IMR-90 (cell line): ENCODE measurements around the gene AGBL1. TPM values are rescaled to one million over a fixed set of nuclear protein-coding genes. Genes with fewer than 3 reads are reported as not detected.

Source experiments
- ATAC-seq: fragments of 200-7000 bp; cut with Tn5 transposase; 2 replicates; pipeline ENCODE4 v1.9.1; 2020; ENCODE audit warnings: low read depth, mild to moderate bottlenecking, moderate library complexity
- BruUV-seq: library from RNA; stranded (reverse); fragments of 400-500 nt; replicated peaks from 2 replicates; lab custom pipeline; 2021; lab: Mats Ljungman, UMichigan
- CTCF ChIA-PET: fragments of 300-600 bp; formaldehyde crosslinking; extraction: SDS; loops from one replicate; lab custom pipeline; 2021; ENCODE audit warnings: antibody characterized with exemption; lab: Yijun Ruan, JAX
- POLR2A ChIA-PET: fragments of 300-600 bp; sonication (Branson Sonifier 250); formaldehyde crosslinking; loops from one replicate; lab custom pipeline; 2022; ENCODE audit warnings: antibody characterized with exemption; ENCODE audit not compliant: unreplicated experiment; lab: Charles Lee
- DNase-seq: peaks from one replicate; pipeline ENCODE4 v3.0.0; 2013
- H2AFZ ChIP-seq: replicated peaks from 2 replicates; pipeline ENCODE3; 2013; ENCODE audit warnings: low read length, mild to moderate bottlenecking; ENCODE audit not compliant: poor library complexity
- H2AK5ac ChIP-seq: 2 replicates; pipeline ENCODE4 v1.6.1; 2013; ENCODE audit warnings: low read depth, low read length, inconsistent platforms
- H2AK9ac ChIP-seq: replicated peaks from 2 replicates; pipeline ENCODE3; 2013; ENCODE audit warnings: mild to moderate bottlenecking, low read depth, low read length, moderate library complexity; ENCODE audit not compliant: poor library complexity
- H2BK120ac ChIP-seq: 2 replicates; pipeline ENCODE4 v1.6.1; 2013; ENCODE audit warnings: low read depth, low read length, inconsistent platforms
- H2BK15ac ChIP-seq: 3 replicates; pipeline ENCODE4 v1.6.1; 2013; ENCODE audit warnings: low read depth, low read length, inconsistent platforms
- H2BK20ac ChIP-seq: 2 replicates; pipeline ENCODE4 v1.6.1; 2013; ENCODE audit warnings: low read depth, mild to moderate bottlenecking, inconsistent platforms, low read length, moderate library complexity
- H2BK5ac ChIP-seq: 2 replicates; pipeline ENCODE4 v1.6.1; 2013; ENCODE audit warnings: mild to moderate bottlenecking, low read depth, low read length, inconsistent platforms; ENCODE audit not compliant: poor library complexity, severe bottlenecking
- H3K14ac ChIP-seq: replicated peaks from 2 replicates; pipeline ENCODE4 v1.6.1; 2013; ENCODE audit warnings: low read depth, low read length, inconsistent platforms
- H3K18ac ChIP-seq: 2 replicates; pipeline ENCODE4 v1.6.1; 2013; ENCODE audit warnings: low read depth, low read length, control low read depth
- H3K23ac ChIP-seq: 2 replicates; pipeline ENCODE4 v1.6.1; 2013; ENCODE audit warnings: low read depth, low read length, inconsistent platforms
- H3K27ac ChIP-seq: 2 replicates; pipeline ENCODE4 v1.5.1; 2013; ENCODE audit warnings: mild to moderate bottlenecking, control low read depth, low read length; ENCODE audit not compliant: insufficient read depth
- H3K27me3 ChIP-seq: 2 replicates; pipeline ENCODE4 v1.6.1; 2013; ENCODE audit warnings: low read length; ENCODE audit not compliant: control insufficient read depth, insufficient read depth
- H3K36me3 ChIP-seq: 2 replicates; pipeline ENCODE4 v1.6.1; 2013; ENCODE audit warnings: low read length, mixed read lengths; ENCODE audit not compliant: control insufficient read depth, insufficient read depth
- H3K4ac ChIP-seq: 2 replicates; pipeline ENCODE4 v1.6.1; 2013; ENCODE audit warnings: low read depth, low read length, inconsistent platforms
- H3K4me1 ChIP-seq: 2 replicates; pipeline ENCODE4 v1.6.1; 2013; ENCODE audit warnings: low read length, mixed read lengths; ENCODE audit not compliant: control insufficient read depth, insufficient read depth
- H3K4me2 ChIP-seq: 2 replicates; pipeline ENCODE4 v1.6.1; 2013; ENCODE audit warnings: low read depth, mild to moderate bottlenecking, control low read depth, low read length, moderate library complexity
- H3K4me3 ChIP-seq: 2 replicates; pipeline ENCODE4 v1.5.1; 2013; ENCODE audit warnings: low read depth, mild to moderate bottlenecking, control low read depth, low read length, moderate library complexity; ENCODE audit not compliant: insufficient read depth
- H3K56ac ChIP-seq: 2 replicates; pipeline ENCODE4 v1.6.1; 2013; ENCODE audit warnings: low read length, inconsistent platforms; ENCODE audit not compliant: insufficient read depth; ENCODE audit errors: extremely low read depth
- H3K79me1 ChIP-seq, 2 experiments: 2 replicates each; pipeline ENCODE4 v1.6.1; 2013; ENCODE audit warnings: low read length in 2 of 2, inconsistent platforms in 1 of 2, low read depth in 1 of 2
- H3K9ac ChIP-seq: 2 replicates; pipeline ENCODE4 v1.6.1; 2013; ENCODE audit warnings: low read depth, low read length, control low read depth
- H3K9me1 ChIP-seq: 2 replicates; pipeline ENCODE4 v1.6.1; 2013; ENCODE audit warnings: low read length, inconsistent platforms; ENCODE audit not compliant: insufficient read depth
- H3K9me3 ChIP-seq: 2 replicates; pipeline ENCODE4 v1.6.1; 2013; ENCODE audit warnings: low read length; ENCODE audit not compliant: control insufficient read depth, insufficient read depth
- H4K20me1 ChIP-seq: 2 replicates; pipeline ENCODE4 v1.6.1; 2013; ENCODE audit warnings: low read length, inconsistent platforms; ENCODE audit not compliant: insufficient read depth
- H4K5ac ChIP-seq: 2 replicates; pipeline ENCODE4 v1.6.1; 2013; ENCODE audit warnings: mild to moderate bottlenecking, low read depth, low read length, control low read depth
- H4K8ac ChIP-seq, 2 experiments: 2 replicates each; pipeline ENCODE4 v1.6.1; 2013; ENCODE audit warnings: low read depth in 2 of 2, low read length in 2 of 2, control low read depth in 1 of 2, inconsistent platforms in 1 of 2
- H4K91ac ChIP-seq: 2 replicates; pipeline ENCODE4 v1.6.1; 2013; ENCODE audit warnings: low read depth, low read length, inconsistent platforms; ENCODE audit not compliant: insufficient read depth
- CEBPB ChIP-seq: IDR thresholded peaks from 2 replicates; pipeline ENCODE4 v1.6.1; 2012; ENCODE audit warnings: low read depth, low read length, improper control_type of control experiment
- CHD1 ChIP-seq: IDR thresholded peaks from 2 replicates; pipeline ENCODE4 v1.6.1; 2012; ENCODE audit warnings: low read depth, low read length, improper control_type of control experiment
- WGBS, 2 experiments: methylation state at CpG; one replicate each; pipeline versions ENCODE4 v1.1.5 to v1.1.7; 2013; ENCODE audit warnings: missing lambda C conversion rate in 2 of 2; ENCODE audit not compliant: insufficient read length in 1 of 2; ENCODE audit errors: extremely low coverage in 2 of 2; 5-methylcytosine and 5-hydroxymethylcytosine counted together
- dilution Hi-C: fragments of 300-500 bp; cut with HindIII; formaldehyde crosslinking; loops from one replicate; pipeline ENCODE4 v1.14.3; 2018; ENCODE audit warnings: low sequenced_read_pairs; ENCODE audit not compliant: unreplicated experiment
- in situ Hi-C: fragments of 300-500 bp; cut with MboI; formaldehyde crosslinking; loops from 3 replicates; pipeline ENCODE4 v1.14.3; 2019; ENCODE audit warnings: low sequenced_read_pairs, inconsistent platforms, mixed read lengths
- intact Hi-C: fragments of 100-400 bp; cut with micrococcal nuclease; formaldehyde crosslinking; loops from 2 replicates; pipeline ENCODE4 v1.10.0; 2022
- polyA plus RNA-seq, 3 experiments: library from polyadenylated mRNA; depleted of rRNA; stranded (reverse); fragments of >200 nt; gene quantifications; 2 replicates each; pipeline ENCODE4 v1.2.3, GENCODE V29; 2012; ENCODE audit warnings: low replicate concordance in 1 of 3
- total RNA-seq: library from RNA; depleted of rRNA; stranded (reverse); fragments of >200 nt; gene quantifications from 2 replicates; pipeline ENCODE4 v1.2.3, GENCODE V29; 2012

The AGBL1 gene
- total and polyA plus RNA-seq, 2 of the 4 experiments (the other 2 are of a cell fraction) = not detected

DNA sequence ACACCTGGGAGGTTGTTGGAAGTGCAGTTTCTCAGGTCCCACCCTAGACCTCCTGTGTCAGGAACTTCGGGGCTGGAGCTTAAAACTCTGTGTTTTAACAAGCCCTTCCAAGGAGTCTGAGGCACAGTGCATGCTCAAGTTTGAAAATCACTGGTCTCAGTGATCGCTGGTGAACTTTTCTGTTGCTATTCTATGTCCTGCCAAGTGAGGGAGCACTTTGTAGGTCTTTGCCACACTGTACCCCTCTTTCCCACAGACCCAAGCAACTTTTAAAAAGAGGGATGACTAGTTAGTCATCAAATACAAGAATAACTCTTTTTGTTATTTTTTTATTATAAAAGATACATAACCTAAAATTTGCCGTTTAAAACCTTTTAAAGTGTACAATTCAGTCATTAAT lies 133.7 kb downstream of the AGBL1 start:
- Histone ChIP-seq H3K4ac (no peak overlapping the region), H2BK15ac (no peak overlapping the region), H3K56ac (no peak overlapping the region), H3K79me1 (no peaks in the 10 kb centered on the region), H3K23ac (no peak overlapping the region), H3K9me3 (peaks cover 16% of the 10 kb centered on the region), H3K4me1 (no peaks in the 10 kb centered on the region), H3K9me1 (no peaks in the 10 kb centered on the region), H2BK120ac (no peak overlapping the region), H3K27ac (no peak overlapping the region), H3K18ac (no peak overlapping the region), H3K4me2 (no peak overlapping the region), H3K14ac (no peak overlapping the region), H3K4me3 (no peak overlapping the region), H2BK20ac (no peak overlapping the region), H4K91ac (no peak overlapping the region), H3K36me3 (no peaks in the 10 kb centered on the region), H4K20me1 (no peaks in the 10 kb centered on the region), H4K8ac (no peak overlapping the region), H2BK5ac (no peak overlapping the region), H2AFZ (no peak overlapping the region), H3K9ac (no peak overlapping the region), H4K5ac (no peak overlapping the region), H2AK5ac (no peak overlapping the region), H3K27me3 (no peaks in the 10 kb centered on the region), H2AK9ac (no peak overlapping the region)
- WGBS, 2 experiments = no CpG with 5 or more reads among the region's 3 CpGs
- TF ChIP-seq CHD1 (no peak), CEBPB (no peak)
- intact Hi-C loops = no loop called here
- BruUV-seq = no TSS peak
- DNase-seq (no peak), ATAC-seq (no peak)
- dilution Hi-C loops = no loop called here
- CTCF ChIA-PET = no interaction called here
- POLR2A ChIA-PET = no interaction called here
- in situ Hi-C loops = no loop called here
